Tibial nerve (tissue), 4 donors: ENCODE measurements around the gene UBE2D3. TPM values are rescaled to one million over a fixed set of nuclear protein-coding genes. Genes with fewer than 3 reads are reported as not detected.
"Not testable (repeated sequence)": the region's sequence is repeated elsewhere in the genome, so short reads cannot be mapped to it uniquely, and the experiment has no call there.

Experiments
- DNase-seq, 2 donors: peaks; one replicate each; pipeline ENCODE4 v3.0.0-alpha.2; 2019; ENCODE audit warnings: low spot score in 2 of 2
- H3K27ac ChIP-seq, 4 donors: fragments of 200-600 bp; sonication (generic) in 3 of 4; one replicate each; pipeline ENCODE4 v1.5.1; 2017 to 2019; ENCODE audit warnings: mild to moderate bottlenecking in 1 of 4
- H3K27me3 ChIP-seq, 2 donors: fragments of 200-600 bp; sonication (generic) in 1 of 2; one replicate each; pipeline versions ENCODE4 v1.5.1 to v1.6.0; 2017 to 2019
- H3K36me3 ChIP-seq, 3 donors: fragments of 200-600 bp; sonication (generic); one replicate each; pipeline ENCODE4 v1.5.1; 2018 to 2019
- H3K4me1 ChIP-seq, 4 donors: fragments of 200-600 bp; sonication (generic) in 3 of 4; one replicate each; pipeline ENCODE4 v1.5.1; 2017 to 2019
- H3K4me3 ChIP-seq, 4 donors: fragments of 200-600 bp; sonication (generic) in 3 of 4; one replicate each; pipeline ENCODE4 v1.5.1; 2017 to 2019; ENCODE audit warnings: mild to moderate bottlenecking in 1 of 4, moderate library complexity in 1 of 4
- H3K9me3 ChIP-seq, 4 donors: fragments of 200-600 bp; sonication (generic) in 3 of 4; one replicate each; pipeline ENCODE4 v1.5.1; 2017 to 2019
- EP300 ChIP-seq, 2 donors: sonication (generic); formaldehyde crosslinking; IDR thresholded peaks; one replicate each; pipeline ENCODE4 v1.6.1; 2017; ENCODE audit warnings: antibody characterized with exemption in 2 of 2, mild to moderate bottlenecking in 1 of 2
- POLR2A ChIP-seq, 2 donors: fragments of 450-650 bp; IDR thresholded peaks; one replicate each; pipeline ENCODE4 v1.6.1; 2017; ENCODE audit warnings: antibody characterized with exemption in 2 of 2, mild to moderate bottlenecking in 2 of 2, moderate library complexity in 2 of 2
- WGBS, 2 donors: methylation state at CpG; one replicate each; pipeline ENCODE4 v1.1.5; 2018; 5-methylcytosine and 5-hydroxymethylcytosine counted together
- total RNA-seq, 4 donors: library from RNA; depleted of rRNA; stranded (reverse); fragments of >200 nt; gene quantifications; one replicate each; pipeline ENCODE4 v1.1.0, GENCODE V29; 2016
- TF ChIP-seq, protein P1 (sequence below), 5 experiments: fragments of 200-600 bp in 3 of 5; fragments of 450-650 bp in 2 of 5; sonication (generic) in 3 of 5; IDR thresholded peaks; one replicate each; pipeline ENCODE4 v1.5.1; 2016 to 2019; ENCODE audit warnings: antibody characterized with exemption in 5 of 5, mild to moderate bottlenecking in 3 of 5, moderate library complexity in 2 of 5

The UBE2D3 gene
- total RNA-seq, 4 donors from 2014 or later, result 305 to 409 (median 347) TPM

DNA sequence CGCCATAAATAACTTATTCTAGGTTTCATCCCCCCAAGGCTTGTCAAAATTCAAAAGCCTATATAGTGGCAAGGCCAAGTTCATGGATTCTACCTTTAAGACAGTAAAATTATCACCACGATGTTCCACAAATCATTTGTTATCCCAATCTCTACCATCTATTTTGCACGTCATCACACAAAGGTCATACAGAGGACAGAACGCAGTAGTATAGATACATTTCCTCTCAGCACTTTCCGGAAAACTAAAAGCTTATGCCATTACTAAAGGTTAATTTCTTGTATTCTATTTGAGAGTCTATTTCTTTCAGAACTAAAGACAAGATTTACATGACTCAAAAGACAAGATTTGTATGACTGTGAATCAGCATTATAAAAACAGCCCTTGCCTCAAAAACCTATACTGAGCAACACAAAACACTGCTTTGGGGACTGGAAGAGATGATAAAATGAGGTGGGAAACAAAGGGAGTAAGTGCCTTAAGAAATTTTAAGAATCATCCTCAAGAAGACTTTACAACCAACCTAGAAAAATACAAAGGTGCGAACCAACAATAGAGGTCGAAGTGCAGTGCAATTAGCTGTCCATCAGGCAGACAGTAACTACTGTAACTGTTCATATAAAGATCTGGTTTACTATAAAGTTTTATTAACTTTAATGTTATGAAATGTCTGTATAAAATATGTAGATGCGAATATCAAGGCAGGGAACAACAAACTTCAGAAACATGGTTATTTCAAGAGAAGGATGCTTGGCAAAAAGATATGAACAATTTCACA lies 7.6 kb downstream of the UBE2D3 start:
- no peak overlapping the region for H3K4me3 ChIP-seq
- TF ChIP-seq POLR2A (IDR thresholded peaks at IDR 0.05) (no peak), EP300 (IDR thresholded peaks at IDR 0.05) (no peak)
- TF ChIP-seq, protein P1, sequence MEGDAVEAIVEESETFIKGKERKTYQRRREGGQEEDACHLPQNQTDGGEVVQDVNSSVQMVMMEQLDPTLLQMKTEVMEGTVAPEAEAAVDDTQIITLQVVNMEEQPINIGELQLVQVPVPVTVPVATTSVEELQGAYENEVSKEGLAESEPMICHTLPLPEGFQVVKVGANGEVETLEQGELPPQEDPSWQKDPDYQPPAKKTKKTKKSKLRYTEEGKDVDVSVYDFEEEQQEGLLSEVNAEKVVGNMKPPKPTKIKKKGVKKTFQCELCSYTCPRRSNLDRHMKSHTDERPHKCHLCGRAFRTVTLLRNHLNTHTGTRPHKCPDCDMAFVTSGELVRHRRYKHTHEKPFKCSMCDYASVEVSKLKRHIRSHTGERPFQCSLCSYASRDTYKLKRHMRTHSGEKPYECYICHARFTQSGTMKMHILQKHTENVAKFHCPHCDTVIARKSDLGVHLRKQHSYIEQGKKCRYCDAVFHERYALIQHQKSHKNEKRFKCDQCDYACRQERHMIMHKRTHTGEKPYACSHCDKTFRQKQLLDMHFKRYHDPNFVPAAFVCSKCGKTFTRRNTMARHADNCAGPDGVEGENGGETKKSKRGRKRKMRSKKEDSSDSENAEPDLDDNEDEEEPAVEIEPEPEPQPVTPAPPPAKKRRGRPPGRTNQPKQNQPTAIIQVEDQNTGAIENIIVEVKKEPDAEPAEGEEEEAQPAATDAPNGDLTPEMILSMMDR (IDR thresholded peaks at IDR 0.05), result no peak
- no peak for DNase-seq
- peak overlapping the region in 1 of 4 donors; percentile 43 for H3K27ac ChIP-seq
- no peaks in the 10 kb centered on the region for H3K27me3 ChIP-seq
- WGBS, 2 donors, result 57 to 58% methylated on average over 8 of the region's 8 CpGs
- H3K9me3 ChIP-seq, result no peaks in the 10 kb centered on the region
- H3K36me3 ChIP-seq, result no peaks in the 10 kb centered on the region
- peaks cover 0 to 97% (median 73%) of the 10 kb centered on the region in 4 donors for H3K4me1 ChIP-seq

DNA sequence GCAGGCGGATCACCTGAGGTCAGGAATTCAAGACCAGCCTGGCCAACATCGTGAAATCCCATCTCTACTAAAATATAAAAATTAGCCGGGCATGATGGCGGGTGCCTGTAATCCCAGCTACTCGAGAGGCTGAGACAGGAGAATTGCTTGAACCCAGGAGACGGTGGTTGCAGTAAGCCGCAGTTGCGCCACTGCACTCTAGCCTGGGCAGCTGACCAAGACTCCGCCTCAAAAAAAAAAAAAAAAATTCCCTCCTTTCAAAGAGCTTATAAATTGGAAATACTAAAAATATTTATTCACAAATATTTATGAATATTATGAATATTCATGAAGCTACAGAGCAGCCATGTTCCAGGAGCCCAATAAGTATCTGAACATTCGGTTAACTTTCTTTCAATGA lies 8.3 kb downstream of the UBE2D3 start:
- Histone ChIP-seq H3K4me1 (peaks cover 0 to 97% (median 74%) of the 10 kb centered on the region in 4 donors), H3K27ac (peak overlapping the region in 1 of 4 donors; percentile 42)
- DNase-seq, H3K27me3 ChIP-seq, H3K9me3 ChIP-seq, H3K4me3 ChIP-seq, H3K36me3 ChIP-seq: not testable (repeated sequence)
- 92 to 94% methylated on average over 10 of the region's 10 CpGs for WGBS, 2 donors

DNA sequence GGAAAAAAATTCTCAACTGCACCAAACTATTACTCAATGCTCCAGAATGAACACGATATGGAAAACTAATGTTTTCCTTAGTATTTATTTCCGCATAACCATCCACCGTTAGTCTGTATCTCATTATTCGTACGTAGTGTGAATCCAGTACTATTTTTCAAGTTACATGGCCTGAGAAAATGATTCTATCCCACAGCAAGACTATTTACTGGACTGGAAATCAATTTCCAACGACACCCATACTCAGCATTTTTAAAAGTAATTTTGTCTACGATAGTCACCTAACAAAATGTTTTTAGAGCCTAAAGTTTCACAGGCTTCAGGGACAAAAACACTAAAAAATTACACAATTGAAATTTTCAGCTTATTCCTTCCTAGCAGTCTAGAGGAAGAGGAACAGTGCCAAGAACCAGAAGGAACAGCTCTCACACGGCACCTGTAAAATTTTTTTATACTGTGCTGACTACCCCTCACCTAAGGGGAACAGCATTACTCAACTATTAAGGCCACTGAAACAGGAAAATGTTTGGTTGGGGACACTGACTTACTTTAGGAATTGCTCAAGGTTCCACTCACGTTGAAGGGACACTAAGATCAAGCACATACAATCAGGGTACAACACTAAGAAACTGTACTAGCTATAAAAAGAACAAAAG lies 9.6 kb downstream of the UBE2D3 start:
- H3K4me1 ChIP-seq, result peaks cover 0 to 97% (median 73%) of the 10 kb centered on the region in 4 donors
- 61 to 66% methylated on average over 9 of the region's 9 CpGs for WGBS, 2 donors
- DNase-seq, result no peak
- H3K9me3 ChIP-seq, result no peaks in the 10 kb centered on the region
- TF ChIP-seq, protein P1 (IDR thresholded peaks at IDR 0.05), result no peak
- TF ChIP-seq EP300 (IDR thresholded peaks at IDR 0.05), result no peak
- TF ChIP-seq POLR2A (IDR thresholded peaks at IDR 0.05), result no peak
- H3K4me3 ChIP-seq, result no peak overlapping the region
- no peaks in the 10 kb centered on the region for H3K27me3 ChIP-seq
- peak overlapping the region in 2 of 4 donors; percentile 12 to 20 for H3K27ac ChIP-seq
- no peaks in the 10 kb centered on the region for H3K36me3 ChIP-seq

DNA sequence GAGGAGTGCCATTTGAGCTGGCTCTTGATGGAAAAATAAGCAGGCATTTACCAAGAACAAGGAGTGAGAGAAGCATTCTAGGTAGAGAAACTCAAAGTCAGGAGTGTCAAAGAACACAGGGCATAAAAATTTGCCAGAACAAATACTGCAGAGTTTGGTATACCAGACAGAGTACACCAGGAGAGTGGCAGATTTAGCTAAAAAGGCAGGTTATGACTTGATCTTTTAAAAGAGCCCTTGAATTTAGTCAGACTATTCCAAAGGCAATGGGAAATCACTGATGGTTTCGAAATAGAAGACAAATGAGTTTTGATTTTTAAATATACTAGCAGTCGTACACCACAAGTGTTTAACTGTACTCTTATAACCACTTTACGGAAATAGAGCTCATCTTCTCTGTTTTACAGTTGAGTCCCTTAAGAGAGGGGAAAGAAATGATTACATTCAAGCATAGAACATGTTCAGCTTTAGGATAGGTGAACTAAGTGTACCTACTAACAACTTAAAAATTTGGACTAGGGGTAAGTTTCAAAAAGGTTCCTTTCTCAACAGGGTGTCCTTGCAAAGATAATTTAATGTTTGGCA lies 10.2 kb downstream of the UBE2D3 start:
- Histone ChIP-seq H3K4me1 (peaks cover 0 to 98% (median 76%) of the 10 kb centered on the region in 4 donors), H3K36me3 (no peaks in the 10 kb centered on the region), H3K4me3 (no peak overlapping the region), H3K27ac (peak overlapping the region in 2 of 4 donors; percentile 12 to 24), H3K9me3 (no peaks in the 10 kb centered on the region), H3K27me3 (no peaks in the 10 kb centered on the region)
- TF ChIP-seq EP300 (IDR thresholded peaks at IDR 0.05) (no peak), POLR2A (IDR thresholded peaks at IDR 0.05) (no peak)
- TF ChIP-seq, protein P1 (IDR thresholded peaks at IDR 0.05), result no peak
- DNase-seq, result no peak
- 66 to 72% methylated on average over 3 of the region's 3 CpGs for WGBS, 2 donors

DNA sequence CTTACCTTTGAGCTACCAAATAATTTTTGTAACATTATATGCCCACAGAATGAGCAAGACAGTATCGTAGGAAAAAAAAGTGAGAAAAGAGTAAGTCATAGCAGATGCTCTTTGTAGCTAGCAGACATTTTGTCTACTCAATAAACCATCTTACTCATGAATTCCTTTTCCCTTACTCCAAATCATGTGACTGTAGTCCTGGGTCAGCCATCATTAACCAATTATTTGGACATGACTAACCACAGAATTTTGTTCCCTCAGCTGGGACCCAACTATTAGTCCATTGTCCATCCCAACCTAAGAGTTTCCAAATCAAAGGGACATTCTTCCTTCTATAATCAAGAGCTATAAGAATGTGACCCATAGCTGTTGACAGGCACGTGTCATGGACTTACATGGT lies 11.4 kb downstream of the UBE2D3 start:
- H3K27ac ChIP-seq, result no peak overlapping the region
- no peaks in the 10 kb centered on the region for H3K36me3 ChIP-seq
- H3K4me3 ChIP-seq, result no peak overlapping the region
- 41 to 43% methylated on average over 2 of the region's 2 CpGs for WGBS, 2 donors
- H3K9me3 ChIP-seq, result no peaks in the 10 kb centered on the region
- H3K4me1 ChIP-seq, result peaks cover 0 to 98% (median 75%) of the 10 kb centered on the region in 4 donors
- no peak for DNase-seq
- H3K27me3 ChIP-seq, result no peaks in the 10 kb centered on the region
- TF ChIP-seq, protein P1 (IDR thresholded peaks at IDR 0.05), result no peak
- no peak for TF ChIP-seq POLR2A (IDR thresholded peaks at IDR 0.05)
- TF ChIP-seq EP300 (IDR thresholded peaks at IDR 0.05), result no peak
